Loucy (cell line): ENCODE measurements around the gene RAI1.

Experiments
- H2AFZ ChIP-seq: fragments of 200-600 bp; sonication (generic); 2 replicates; pipeline ENCODE4 v1.6.0; 2016; ENCODE audit warnings: antibody characterized with exemption, mild to moderate bottlenecking, low read length, moderate library complexity
- H3F3A ChIP-seq: fragments of 200-600 bp; 2 replicates; pipeline ENCODE4 v1.6.0; 2016; ENCODE audit warnings: antibody characterized with exemption, low read depth, mild to moderate bottlenecking
- H3K27me3 ChIP-seq: fragments of 200-600 bp; sonication (generic); 2 replicates; pipeline ENCODE4 v1.6.1; 2014; ENCODE audit warnings: low read length, mild to moderate bottlenecking; ENCODE audit not compliant: insufficient read depth, poor library complexity, severe bottlenecking
- H3K36me3 ChIP-seq: fragments of 200-600 bp; sonication (generic); 2 replicates; pipeline ENCODE4 v1.6.1; 2016; ENCODE audit warnings: low read length; ENCODE audit not compliant: insufficient read depth
- H3K4me1 ChIP-seq: fragments of 200-600 bp; sonication (generic); 2 replicates; pipeline ENCODE4 v1.5.1; 2014; ENCODE audit warnings: low read length, mild to moderate bottlenecking; ENCODE audit not compliant: insufficient read depth, poor library complexity, severe bottlenecking
- H3K4me2 ChIP-seq: fragments of 200-600 bp; sonication (generic); 2 replicates; pipeline ENCODE4 v1.6.0; 2014; ENCODE audit warnings: antibody characterized with exemption, low read length, low read depth, mild to moderate bottlenecking; ENCODE audit not compliant: poor library complexity, severe bottlenecking
- H3K4me3 ChIP-seq: fragments of 200-600 bp; sonication (generic); 2 replicates; pipeline ENCODE4 v1.5.1; 2014; ENCODE audit warnings: low read length, mild to moderate bottlenecking, mixed read lengths; ENCODE audit not compliant: poor library complexity, severe bottlenecking
- H3K79me2 ChIP-seq: fragments of 200-600 bp; sonication (generic); 2 replicates; pipeline ENCODE4 v1.6.1; 2014; ENCODE audit warnings: low read length; ENCODE audit not compliant: insufficient read depth
- H3K9ac ChIP-seq: fragments of 200-600 bp; sonication (generic); 2 replicates; pipeline ENCODE4 v1.6.0; 2014; ENCODE audit warnings: mild to moderate bottlenecking, low read depth, low read length, moderate library complexity; ENCODE audit not compliant: poor library complexity, severe bottlenecking
- H3K9me2 ChIP-seq: fragments of 200-600 bp; sonication (generic); replicated peaks from 2 replicates; pipeline ENCODE4 v1.6.1; 2016; ENCODE audit warnings: low read depth, low read length, mixed read lengths
- H3K9me3 ChIP-seq: fragments of 200-600 bp; sonication (generic); 2 replicates; pipeline ENCODE4 v1.6.1; 2014; ENCODE audit warnings: mild to moderate bottlenecking, antibody characterized with exemption, low read length, low read depth; ENCODE audit not compliant: insufficient read depth
- H4K20me1 ChIP-seq: fragments of 200-600 bp; sonication (generic); 2 replicates; pipeline ENCODE4 v1.6.0; 2014; ENCODE audit warnings: antibody characterized with exemption, low read length, mild to moderate bottlenecking; ENCODE audit not compliant: insufficient read depth, poor library complexity, severe bottlenecking
- EZH2phosphoT487 ChIP-seq: fragments of 200-600 bp; IDR thresholded peaks from 2 replicates; pipeline ENCODE4 v1.6.1; 2018; ENCODE audit warnings: antibody characterized with exemption, mild to moderate bottlenecking, moderate library complexity, borderline replicate concordance
- TF ChIP-seq, protein P1 (sequence below): fragments of 200-600 bp; sonication (generic); conservative IDR thresholded peaks from 2 replicates; pipeline ENCODE4 v1.5.1; 2014; ENCODE audit warnings: mild to moderate bottlenecking, antibody characterized with exemption, low read length

Gene RAI1

DNA sequence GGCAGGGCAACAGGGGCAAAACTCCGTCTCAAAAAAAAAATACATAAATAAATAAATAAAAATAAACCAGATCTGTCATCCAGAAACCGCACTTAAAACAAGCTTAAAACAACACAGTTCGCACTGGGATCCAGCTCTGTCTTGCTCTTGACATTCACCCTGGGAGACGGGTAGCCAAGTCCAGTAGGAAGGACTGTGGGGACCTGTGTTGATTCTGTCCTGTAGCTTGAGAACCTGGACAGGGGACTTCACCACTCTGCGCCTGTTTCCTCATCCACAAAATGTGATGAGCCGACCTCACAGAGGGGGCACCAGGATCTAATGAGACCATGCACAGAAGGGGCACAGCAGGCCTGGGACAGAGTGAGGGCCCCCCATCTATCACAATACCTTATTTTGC lies 1.5 kb upstream of the RAI1 start:
- no peak overlapping the region for H2AFZ ChIP-seq
- H4K20me1 ChIP-seq: peaks cover 21% of the 10 kb centered on the region
- H3K4me2 ChIP-seq: no peak overlapping the region
- H3K9me2 ChIP-seq: no peaks in the 10 kb centered on the region
- no peaks in the 10 kb centered on the region for H3F3A ChIP-seq
- H3K9me3 ChIP-seq: no peaks in the 10 kb centered on the region
- H3K36me3 ChIP-seq: no peaks in the 10 kb centered on the region
- H3K27me3 ChIP-seq: peaks cover 10% of the 10 kb centered on the region
- peaks cover 32% of the 10 kb centered on the region for H3K79me2 ChIP-seq
- no peak overlapping the region for H3K9ac ChIP-seq
- peaks cover 43% of the 10 kb centered on the region for H3K4me1 ChIP-seq
- TF ChIP-seq EZH2phosphoT487: no peak
- TF ChIP-seq, protein P1, sequence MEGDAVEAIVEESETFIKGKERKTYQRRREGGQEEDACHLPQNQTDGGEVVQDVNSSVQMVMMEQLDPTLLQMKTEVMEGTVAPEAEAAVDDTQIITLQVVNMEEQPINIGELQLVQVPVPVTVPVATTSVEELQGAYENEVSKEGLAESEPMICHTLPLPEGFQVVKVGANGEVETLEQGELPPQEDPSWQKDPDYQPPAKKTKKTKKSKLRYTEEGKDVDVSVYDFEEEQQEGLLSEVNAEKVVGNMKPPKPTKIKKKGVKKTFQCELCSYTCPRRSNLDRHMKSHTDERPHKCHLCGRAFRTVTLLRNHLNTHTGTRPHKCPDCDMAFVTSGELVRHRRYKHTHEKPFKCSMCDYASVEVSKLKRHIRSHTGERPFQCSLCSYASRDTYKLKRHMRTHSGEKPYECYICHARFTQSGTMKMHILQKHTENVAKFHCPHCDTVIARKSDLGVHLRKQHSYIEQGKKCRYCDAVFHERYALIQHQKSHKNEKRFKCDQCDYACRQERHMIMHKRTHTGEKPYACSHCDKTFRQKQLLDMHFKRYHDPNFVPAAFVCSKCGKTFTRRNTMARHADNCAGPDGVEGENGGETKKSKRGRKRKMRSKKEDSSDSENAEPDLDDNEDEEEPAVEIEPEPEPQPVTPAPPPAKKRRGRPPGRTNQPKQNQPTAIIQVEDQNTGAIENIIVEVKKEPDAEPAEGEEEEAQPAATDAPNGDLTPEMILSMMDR: no peak
- H3K4me3 ChIP-seq: no peak overlapping the region

GRCh38 chr17:17680477-17681186 lies 626 bp upstream of the RAI1 start:
- peak overlapping the region; percentile 62 for H3K4me2 ChIP-seq
- H3F3A ChIP-seq: no peaks in the 10 kb centered on the region
- peak overlapping the region; percentile 97 for H3K9ac ChIP-seq
- no peaks in the 10 kb centered on the region for H3K9me3 ChIP-seq
- peak overlapping the region; percentile 90 for H3K4me3 ChIP-seq
- peaks cover 30% of the 10 kb centered on the region for H4K20me1 ChIP-seq
- peaks cover 41% of the 10 kb centered on the region for H3K79me2 ChIP-seq
- H2AFZ ChIP-seq: peak overlapping the region; percentile 32; the same call in 1 of the 2 replicates
- no peaks in the 10 kb centered on the region for H3K9me2 ChIP-seq
- H3K36me3 ChIP-seq: no peaks in the 10 kb centered on the region
- TF ChIP-seq, protein P1: no peak
- TF ChIP-seq EZH2phosphoT487: no peak
- H3K4me1 ChIP-seq: peaks cover 46% of the 10 kb centered on the region
- peaks cover 10% of the 10 kb centered on the region for H3K27me3 ChIP-seq

DNA sequence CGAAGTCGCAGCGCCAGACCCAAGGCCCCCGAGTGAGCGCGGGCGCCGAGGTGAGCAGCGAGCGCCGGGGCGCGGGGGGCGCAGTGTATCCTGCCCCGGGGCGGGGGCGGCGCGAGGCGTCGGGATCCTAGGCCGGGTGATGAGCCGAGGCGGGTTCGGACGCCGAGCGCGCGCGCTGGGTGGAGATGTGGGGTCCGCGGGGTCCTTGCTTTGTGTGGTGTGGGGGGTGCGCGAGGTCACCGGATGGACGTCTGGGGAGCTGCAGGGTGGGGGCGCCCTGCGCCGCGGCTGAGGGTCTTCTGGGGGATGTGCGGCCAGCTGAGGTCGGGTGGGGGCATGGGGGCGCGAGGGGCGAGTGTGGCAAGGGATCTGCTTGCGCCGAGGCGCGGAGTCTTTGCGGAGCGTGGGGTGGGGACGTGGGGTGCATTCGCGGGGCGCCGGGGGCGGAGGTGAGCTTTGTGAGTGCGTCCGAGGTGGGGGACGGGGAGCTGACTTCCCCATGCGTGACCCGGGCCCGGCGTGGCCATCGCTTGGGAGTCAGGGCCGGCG lies 560 bp downstream of the RAI1 start:
- Histone ChIP-seq H3K79me2 (peaks cover 53% of the 10 kb centered on the region), H2AFZ (peak overlapping the region; percentile 51), H3F3A (no peaks in the 10 kb centered on the region), H3K4me2 (peak overlapping the region; percentile 96), H3K9me3 (no peaks in the 10 kb centered on the region), H4K20me1 (peaks cover 34% of the 10 kb centered on the region), H3K4me3 (peak overlapping the region; percentile 90), H3K36me3 (no peaks in the 10 kb centered on the region), H3K27me3 (peaks cover 10% of the 10 kb centered on the region), H3K9me2 (no peaks in the 10 kb centered on the region), H3K9ac (peak overlapping the region; percentile 97), H3K4me1 (peaks cover 41% of the 10 kb centered on the region)
- TF ChIP-seq, protein P1: no peak
- TF ChIP-seq EZH2phosphoT487: no peak
